ENCODE results near the gene SYNRG.

The SYNRG gene

GRCh38 chr17:37493249-37494027 lies 115.8 kb downstream of the SYNRG start:
- no peak for DNase-seq

- DNase-seq = no peak
Observed at GRCh38 chr17:37492167-37492566, 117.1 kb downstream of the SYNRG start.

- DNase-seq = peak in 1 of 2 experiments; percentile 58
Observed at GRCh38 chr17:37490638-37491614, 118.3 kb downstream of the SYNRG start.

GRCh38 chr17:37490022-37490587 lies 119.1 kb downstream of the SYNRG start:
- DNase-seq = peak; percentile 31 to 53

- DNase-seq = peak; percentile 41 to 90
Observed at GRCh38 chr17:37489197-37490001, 119.8 kb downstream of the SYNRG start, which contains the start of gene DUSP14. Gene DUSP14, plus strand, starts transcription at chr17:37489891. Its CDS starts 22,382 bp downstream, at chr17:37512273.

- peak; percentile 36 to 62 for DNase-seq
Observed at GRCh38 chr17:37488607-37489196, 120.5 kb downstream of the SYNRG start.

GRCh38 chr17:37488009-37488604 lies 121.1 kb downstream of the SYNRG start:
- peak in 1 of 2 experiments; percentile 72 for DNase-seq

GRCh38 chr17:37485938-37486570 lies 123.2 kb downstream of the SYNRG start:
- no peak for DNase-seq

- DNase-seq = no peak
Observed at GRCh38 chr17:37483311-37484039, 125.7 kb downstream of the SYNRG start.

GRCh38 chr17:37481001-37481665 lies 128.1 kb downstream of the SYNRG start:
- no peak for DNase-seq

- DNase-seq = no peak
Observed at GRCh38 chr17:37480427-37480826, 128.8 kb downstream of the SYNRG start.

GRCh38 chr17:37479025-37479424 lies 130.2 kb downstream of the SYNRG start:
- DNase-seq = no peak

GRCh38 chr17:37478187-37478586 lies 131.0 kb downstream of the SYNRG start:
- DNase-seq = no peak

GRCh38 chr17:37476431-37477120 lies 132.6 kb downstream of the SYNRG start:
- DNase-seq = peak in 1 of 2 experiments; percentile 36

- DNase-seq = no peak
Observed at GRCh38 chr17:37475731-37476420, 133.3 kb downstream of the SYNRG start.

GRCh38 chr17:37470181-37470580 lies 139.0 kb downstream of the SYNRG start:
- no peak for DNase-seq

GRCh38 chr17:37466471-37466870 lies 142.7 kb downstream of the SYNRG start:
- DNase-seq = no peak

GRCh38 chr17:37465069-37465616 lies 144.1 kb downstream of the SYNRG start:
- DNase-seq = no peak

Data from NCI-H446 (cell line).